ENCODE measurements around the gene DCUN1D5. TPM values are rescaled to one million over a fixed set of nuclear protein-coding genes. Genes with fewer than 3 reads are reported as not detected.
A peak's percentile ranks its signal among the peaks of the same experiment; 100 is the strongest.

The DCUN1D5 gene
- total and polyA plus RNA-seq, 9 of the 15 experiments (the other 6 are each of a cell fraction or from before 2014, with no cell fraction given): 38.4 to 242 (median 115) TPM

DNA sequence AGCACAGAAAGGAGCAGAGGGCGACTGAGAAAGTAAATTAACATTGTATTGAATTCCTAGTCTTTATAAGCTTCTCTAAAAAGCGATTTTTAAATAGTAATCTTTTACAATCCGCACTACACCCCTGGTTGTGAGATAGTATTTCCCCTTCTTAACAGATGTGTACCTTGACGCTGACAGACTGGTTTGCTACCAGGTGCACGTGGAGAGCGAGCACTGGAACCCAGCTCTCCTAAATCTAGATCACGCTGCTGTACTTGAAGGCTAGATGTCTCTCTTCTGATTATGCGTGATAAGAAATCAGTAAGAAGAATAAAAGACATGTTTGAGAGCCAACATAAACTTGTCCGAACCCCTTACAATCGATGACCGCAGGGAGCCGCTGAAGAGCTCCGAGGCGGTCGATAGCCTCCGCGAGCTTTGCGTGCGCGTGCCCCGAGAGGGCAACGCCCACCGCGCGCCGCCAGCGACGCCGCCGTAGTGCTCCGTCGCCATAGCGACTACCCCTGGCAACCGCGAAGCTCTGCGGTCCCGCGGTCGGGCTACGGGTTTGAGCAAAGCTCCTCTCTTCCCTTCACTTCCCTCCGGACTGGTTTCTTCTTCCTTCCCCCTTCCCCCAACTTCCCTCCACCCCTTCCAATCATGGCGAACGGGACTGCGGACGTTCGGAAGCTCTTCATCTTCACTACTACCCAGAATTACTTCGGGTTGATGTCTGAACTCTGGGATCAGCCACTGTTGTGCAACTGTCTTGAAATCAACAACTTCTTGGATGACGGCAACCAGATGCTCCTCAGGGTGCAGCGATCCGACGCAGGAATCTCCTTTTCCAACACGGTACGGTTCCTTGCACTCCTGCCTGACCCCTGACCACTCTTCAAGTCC is 17.2 kb upstream of the DCUN1D5 start, which contains the start of gene DYNC2H1 (continued):
- TF ChIP-seq, protein P1, sequence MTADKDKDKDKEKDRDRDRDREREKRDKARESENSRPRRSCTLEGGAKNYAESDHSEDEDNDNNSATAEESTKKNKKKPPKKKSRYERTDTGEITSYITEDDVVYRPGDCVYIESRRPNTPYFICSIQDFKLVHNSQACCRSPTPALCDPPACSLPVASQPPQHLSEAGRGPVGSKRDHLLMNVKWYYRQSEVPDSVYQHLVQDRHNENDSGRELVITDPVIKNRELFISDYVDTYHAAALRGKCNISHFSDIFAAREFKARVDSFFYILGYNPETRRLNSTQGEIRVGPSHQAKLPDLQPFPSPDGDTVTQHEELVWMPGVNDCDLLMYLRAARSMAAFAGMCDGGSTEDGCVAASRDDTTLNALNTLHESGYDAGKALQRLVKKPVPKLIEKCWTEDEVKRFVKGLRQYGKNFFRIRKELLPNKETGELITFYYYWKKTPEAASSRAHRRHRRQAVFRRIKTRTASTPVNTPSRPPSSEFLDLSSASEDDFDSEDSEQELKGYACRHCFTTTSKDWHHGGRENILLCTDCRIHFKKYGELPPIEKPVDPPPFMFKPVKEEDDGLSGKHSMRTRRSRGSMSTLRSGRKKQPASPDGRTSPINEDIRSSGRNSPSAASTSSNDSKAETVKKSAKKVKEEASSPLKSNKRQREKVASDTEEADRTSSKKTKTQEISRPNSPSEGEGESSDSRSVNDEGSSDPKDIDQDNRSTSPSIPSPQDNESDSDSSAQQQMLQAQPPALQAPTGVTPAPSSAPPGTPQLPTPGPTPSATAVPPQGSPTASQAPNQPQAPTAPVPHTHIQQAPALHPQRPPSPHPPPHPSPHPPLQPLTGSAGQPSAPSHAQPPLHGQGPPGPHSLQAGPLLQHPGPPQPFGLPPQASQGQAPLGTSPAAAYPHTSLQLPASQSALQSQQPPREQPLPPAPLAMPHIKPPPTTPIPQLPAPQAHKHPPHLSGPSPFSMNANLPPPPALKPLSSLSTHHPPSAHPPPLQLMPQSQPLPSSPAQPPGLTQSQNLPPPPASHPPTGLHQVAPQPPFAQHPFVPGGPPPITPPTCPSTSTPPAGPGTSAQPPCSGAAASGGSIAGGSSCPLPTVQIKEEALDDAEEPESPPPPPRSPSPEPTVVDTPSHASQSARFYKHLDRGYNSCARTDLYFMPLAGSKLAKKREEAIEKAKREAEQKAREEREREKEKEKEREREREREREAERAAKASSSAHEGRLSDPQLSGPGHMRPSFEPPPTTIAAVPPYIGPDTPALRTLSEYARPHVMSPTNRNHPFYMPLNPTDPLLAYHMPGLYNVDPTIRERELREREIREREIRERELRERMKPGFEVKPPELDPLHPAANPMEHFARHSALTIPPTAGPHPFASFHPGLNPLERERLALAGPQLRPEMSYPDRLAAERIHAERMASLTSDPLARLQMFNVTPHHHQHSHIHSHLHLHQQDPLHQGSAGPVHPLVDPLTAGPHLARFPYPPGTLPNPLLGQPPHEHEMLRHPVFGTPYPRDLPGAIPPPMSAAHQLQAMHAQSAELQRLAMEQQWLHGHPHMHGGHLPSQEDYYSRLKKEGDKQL (CRISPR knock-in tag; IDR thresholded peaks at IDR 0.05; ENCODE audit: borderline replicate concordance): no peak
- peak; percentile 88 to 90 for TF ChIP-seq NRF1 (conservative IDR thresholded peaks at IDR 0.05 in 1 of 2, IDR thresholded peaks at IDR 0.05 in 1 of 2)
- peak; percentile 97 for TF ChIP-seq RFX1 (IDR thresholded peaks at IDR 0.05)
- TF ChIP-seq NR2C2 (CRISPR knock-in tag; IDR thresholded peaks at IDR 0.05): no peak
- peak; percentile 14; the same call in 1 of the 2 replicates for TF ChIP-seq NR2C2 (tag; IDR thresholded peaks at IDR 0.05)
- TF ChIP-seq DIDO1 (tag; IDR thresholded peaks at IDR 0.05; ENCODE audit: low read depth): peak; percentile 64
- no peak for TF ChIP-seq ETS2 (tag; IDR thresholded peaks at IDR 0.05; ENCODE audit: borderline replicate concordance, poor library complexity, severe bottlenecking)
- TF ChIP-seq ZNF140 (CRISPR knock-in tag; IDR thresholded peaks at IDR 0.05): no peak
- TF ChIP-seq TBP (optimal IDR thresholded peaks at IDR 0.05; ENCODE audit: low read depth, low read length): no peak
- TF ChIP-seq RBM17 (IDR thresholded peaks at IDR 0.05; ENCODE audit: borderline replicate concordance, low read depth, low read length): no peak
- TF ChIP-seq MYNN (IDR thresholded peaks at IDR 0.05): peak; percentile 99
- peak; percentile 94 for TF ChIP-seq MYNN (CRISPR knock-in tag; IDR thresholded peaks at IDR 0.05)
- no peak for TF ChIP-seq PCBP2 (IDR thresholded peaks at IDR 0.05; ENCODE audit: low read depth, low read length, poor library complexity, severe bottlenecking)
- no peak for TF ChIP-seq ZNF124 (CRISPR knock-in tag; IDR thresholded peaks at IDR 0.05)
- TF ChIP-seq, protein P2, sequence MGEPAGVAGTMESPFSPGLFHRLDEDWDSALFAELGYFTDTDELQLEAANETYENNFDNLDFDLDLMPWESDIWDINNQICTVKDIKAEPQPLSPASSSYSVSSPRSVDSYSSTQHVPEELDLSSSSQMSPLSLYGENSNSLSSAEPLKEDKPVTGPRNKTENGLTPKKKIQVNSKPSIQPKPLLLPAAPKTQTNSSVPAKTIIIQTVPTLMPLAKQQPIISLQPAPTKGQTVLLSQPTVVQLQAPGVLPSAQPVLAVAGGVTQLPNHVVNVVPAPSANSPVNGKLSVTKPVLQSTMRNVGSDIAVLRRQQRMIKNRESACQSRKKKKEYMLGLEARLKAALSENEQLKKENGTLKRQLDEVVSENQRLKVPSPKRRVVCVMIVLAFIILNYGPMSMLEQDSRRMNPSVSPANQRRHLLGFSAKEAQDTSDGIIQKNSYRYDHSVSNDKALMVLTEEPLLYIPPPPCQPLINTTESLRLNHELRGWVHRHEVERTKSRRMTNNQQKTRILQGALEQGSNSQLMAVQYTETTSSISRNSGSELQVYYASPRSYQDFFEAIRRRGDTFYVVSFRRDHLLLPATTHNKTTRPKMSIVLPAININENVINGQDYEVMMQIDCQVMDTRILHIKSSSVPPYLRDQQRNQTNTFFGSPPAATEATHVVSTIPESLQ (CRISPR knock-in tag; IDR thresholded peaks at IDR 0.05): 0 out of 2 replicates have a peak, but pooled peaks have one; percentile 49
- TF ChIP-seq THAP7 (CRISPR knock-in tag; IDR thresholded peaks at IDR 0.05): no peak
- 0 out of 3 replicates have a peak, but pooled peaks of 1 of the 2 experiments have one; percentile 44 for TF ChIP-seq CBX3 (IDR thresholded peaks at IDR 0.05; ENCODE audit: borderline replicate concordance in 1 of 2, low read length in 2 of 2)
- TF ChIP-seq MAZ (CRISPR knock-in tag; conservative IDR thresholded peaks at IDR 0.05 in 1 of 2, IDR thresholded peaks at IDR 0.05 in 1 of 2): peak in 1 of 2 experiments; percentile 50; a peak in 2 of 4 replicates
